Mucosa of descending colon (tissue), 3 donors: ENCODE measurements around the gene PTPRN2. TPM values are rescaled to one million over a fixed set of nuclear protein-coding genes. Genes with fewer than 3 reads are reported as not detected.

Experiments
- ATAC-seq: fragments of 200-7000 bp; cut with Tn5 transposase; one replicate; pipeline ENCODE4 v1.9.1; 2020; ENCODE audit warnings: mild to moderate bottlenecking, moderate library complexity
- DNase-seq, 3 donors: peaks; one replicate each; pipeline ENCODE4 v3.0.0-alpha.2; 2020
- H3K36me3 ChIP-seq: fragments of 200-600 bp; one replicate; pipeline ENCODE4 v1.8.0; 2021; ENCODE audit warnings: low read depth, mild to moderate bottlenecking
- H3K4me1 ChIP-seq: fragments of 200-600 bp; one replicate; pipeline ENCODE4 v1.8.0; 2021; ENCODE audit warnings: low read depth, mild to moderate bottlenecking
- H3K4me3 ChIP-seq: fragments of 200-600 bp; one replicate; pipeline ENCODE4 v1.8.0; 2021; ENCODE audit warnings: mild to moderate bottlenecking
- H3K9me3 ChIP-seq: fragments of 200-600 bp; one replicate; pipeline ENCODE4 v1.8.0; 2021; ENCODE audit warnings: mild to moderate bottlenecking
- intact Hi-C, 2 donors: fragments of 100-400 bp; cut with DNase I in 1 of 2; cut with micrococcal nuclease in 1 of 2; formaldehyde crosslinking; loops; one replicate each; pipeline versions ENCODE4 v1.11.0 to v1.11.1; 2022; cut with DNase I, micrococcal nuclease
- total RNA-seq, 3 donors: library from RNA; stranded (reverse); fragmentation: NEBNext Ultra II Directional in 2 of 3; extraction: Animal tissue kit (Norgen Biotek cat#: 25700) in 2 of 3; gene quantifications; one replicate each; pipeline versions ENCODE4 v1.2.1 to v1.2.4, GENCODE V29; 2021 to 2023
- TF ChIP-seq, protein P1 (sequence below): fragments of 200-600 bp; IDR thresholded peaks from one replicate; pipeline ENCODE4 v1.8.0; 2022; ENCODE audit warnings: antibody characterized with exemption, mild to moderate bottlenecking
- donor health status: DM: no; HTN: no; CAD: no; lungs with moderate emphysema.
- donor health status: DM: no; HTN: no; CAD: no.
- donor health status: DM: no; HTN: yes; CAD: no.

Gene PTPRN2
- total RNA-seq, 3 donors from 2014 or later: 12.5 to 28.0 (median 26.2) TPM

DNA sequence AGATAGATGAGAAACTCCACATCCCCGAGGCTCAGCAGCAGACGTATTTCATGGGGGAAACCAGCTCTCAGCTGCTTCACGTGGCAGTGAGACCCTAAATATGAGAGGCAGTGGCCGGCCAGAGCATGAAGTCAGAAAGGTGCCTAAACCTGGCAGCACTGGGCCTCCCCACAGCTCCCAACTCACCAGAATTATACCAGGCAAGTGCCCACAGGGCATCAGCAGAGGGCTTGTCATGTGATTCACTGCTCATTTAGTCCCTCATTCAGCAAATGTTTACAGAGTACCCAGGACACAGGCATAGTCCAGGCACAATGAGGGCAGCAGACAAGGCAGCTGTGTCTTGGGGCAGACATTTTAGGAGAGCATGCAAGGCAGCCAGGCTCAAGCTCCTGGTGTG is 212.6 kb downstream of the PTPRN2 start:
- no peak overlapping the region for H3K4me3 ChIP-seq
- intact Hi-C loops: no loop called here
- no peaks in the 10 kb centered on the region for H3K4me1 ChIP-seq
- no peaks in the 10 kb centered on the region for H3K9me3 ChIP-seq
- TF ChIP-seq, protein P1, sequence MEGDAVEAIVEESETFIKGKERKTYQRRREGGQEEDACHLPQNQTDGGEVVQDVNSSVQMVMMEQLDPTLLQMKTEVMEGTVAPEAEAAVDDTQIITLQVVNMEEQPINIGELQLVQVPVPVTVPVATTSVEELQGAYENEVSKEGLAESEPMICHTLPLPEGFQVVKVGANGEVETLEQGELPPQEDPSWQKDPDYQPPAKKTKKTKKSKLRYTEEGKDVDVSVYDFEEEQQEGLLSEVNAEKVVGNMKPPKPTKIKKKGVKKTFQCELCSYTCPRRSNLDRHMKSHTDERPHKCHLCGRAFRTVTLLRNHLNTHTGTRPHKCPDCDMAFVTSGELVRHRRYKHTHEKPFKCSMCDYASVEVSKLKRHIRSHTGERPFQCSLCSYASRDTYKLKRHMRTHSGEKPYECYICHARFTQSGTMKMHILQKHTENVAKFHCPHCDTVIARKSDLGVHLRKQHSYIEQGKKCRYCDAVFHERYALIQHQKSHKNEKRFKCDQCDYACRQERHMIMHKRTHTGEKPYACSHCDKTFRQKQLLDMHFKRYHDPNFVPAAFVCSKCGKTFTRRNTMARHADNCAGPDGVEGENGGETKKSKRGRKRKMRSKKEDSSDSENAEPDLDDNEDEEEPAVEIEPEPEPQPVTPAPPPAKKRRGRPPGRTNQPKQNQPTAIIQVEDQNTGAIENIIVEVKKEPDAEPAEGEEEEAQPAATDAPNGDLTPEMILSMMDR: no peak
- ATAC-seq (no peak), DNase-seq (no peak)
- H3K36me3 ChIP-seq: no peaks in the 10 kb centered on the region

DNA sequence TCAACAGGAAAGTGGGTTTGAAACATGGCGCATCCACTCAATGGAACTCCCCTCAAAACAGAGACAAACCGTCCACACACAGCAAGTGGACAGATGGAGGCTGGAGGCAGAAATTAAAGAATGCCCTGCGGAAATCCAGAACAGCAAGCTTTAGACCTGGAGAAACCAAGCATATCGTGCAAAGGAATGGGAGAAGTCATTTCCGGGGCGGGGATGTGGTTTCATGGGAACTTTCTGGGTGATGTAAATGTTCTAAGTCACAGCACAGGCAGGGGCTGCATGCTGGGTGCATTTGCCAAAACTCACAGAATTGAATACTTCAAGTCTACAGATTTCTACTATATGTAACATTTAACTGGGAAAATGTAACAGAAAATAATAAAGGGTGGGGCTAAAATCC is 213.0 kb downstream of the PTPRN2 start:
- intact Hi-C loops: no loop called here
- Histone ChIP-seq H3K4me3 (no peak overlapping the region), H3K36me3 (no peaks in the 10 kb centered on the region), H3K9me3 (no peaks in the 10 kb centered on the region), H3K4me1 (no peaks in the 10 kb centered on the region)
- ATAC-seq (no peak), DNase-seq (no peak)
- TF ChIP-seq, protein P1: no peak

DNA sequence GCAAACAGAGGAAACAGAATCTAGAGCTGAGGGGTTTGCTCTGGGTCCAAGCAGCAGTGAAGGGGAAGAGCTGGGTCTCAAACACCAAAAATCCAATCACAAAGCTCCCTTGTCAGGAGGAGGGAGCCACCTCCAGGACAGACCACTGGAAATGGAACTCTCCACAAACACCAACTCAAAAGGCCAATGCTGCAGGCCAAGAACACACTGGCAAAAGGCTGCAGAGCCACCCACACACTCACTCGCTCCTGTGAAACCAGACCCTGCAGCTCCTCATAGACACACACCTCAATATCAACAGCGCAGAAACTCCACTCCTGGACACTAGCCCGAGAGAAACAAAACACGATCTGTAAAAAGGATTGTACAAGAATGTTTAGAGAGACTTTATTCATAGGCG is 213.5 kb downstream of the PTPRN2 start:
- ATAC-seq (no peak), DNase-seq (no peak)
- Histone ChIP-seq H3K4me1 (no peaks in the 10 kb centered on the region), H3K4me3 (no peak overlapping the region), H3K9me3 (no peaks in the 10 kb centered on the region), H3K36me3 (no peaks in the 10 kb centered on the region)
- TF ChIP-seq, protein P1: no peak
- intact Hi-C loops: no loop called here

- ATAC-seq (no peak), DNase-seq (no peak)
- intact Hi-C loops: no loop called here
- TF ChIP-seq, protein P1: no peak
- no peak overlapping the region for H3K4me3 ChIP-seq
- no peaks in the 10 kb centered on the region for H3K9me3 ChIP-seq
- no peaks in the 10 kb centered on the region for H3K36me3 ChIP-seq
- no peaks in the 10 kb centered on the region for H3K4me1 ChIP-seq
Observed at GRCh38 chr7:158373476-158374133, 214.0 kb downstream of the PTPRN2 start.

- no peak for DNase-seq
- H3K4me3 ChIP-seq: no peak overlapping the region
Observed at GRCh38 chr7:158372400-158373342, 215.0 kb downstream of the PTPRN2 start.

More at GRCh38 chr7:158372400-158373342, 215.0 kb downstream of the PTPRN2 start:
- H3K9me3 ChIP-seq: no peaks in the 10 kb centered on the region
- H3K4me1 ChIP-seq: no peaks in the 10 kb centered on the region
- TF ChIP-seq, protein P1: no peak
- intact Hi-C loops: no loop called here
- no peak for ATAC-seq
- no peaks in the 10 kb centered on the region for H3K36me3 ChIP-seq
